PFSK-1 (cell line): ENCODE measurements around the gene GRXCR2.

ENCODE experiments used
- FOXP2 ChIP-seq: optimal IDR thresholded peaks from 2 replicates; pipeline ENCODE3; 2011; ENCODE audit warnings: borderline replicate concordance, control low read depth, inconsistent platforms; ENCODE audit not compliant: insufficient read depth; ENCODE audit errors: extremely low read length, extremely low read depth
- POLR2AphosphoS5 ChIP-seq: IDR thresholded peaks from 2 replicates; pipeline ENCODE4 v1.6.1; 2012; ENCODE audit warnings: low read depth, mild to moderate bottlenecking, control low read depth, low read length, moderate library complexity
- REST ChIP-seq, 2 experiments: IDR thresholded peaks; 2 replicates each; pipeline versions ENCODE4 v1.6.1 to v1.8.0; 2011 to 2012; ENCODE audit warnings: low read depth in 2 of 2, low read length in 2 of 2, control low read depth in 1 of 2, inconsistent platforms in 1 of 2, mild to moderate bottlenecking in 1 of 2, moderate library complexity in 1 of 2; ENCODE audit not compliant: insufficient read depth in 1 of 2
- SIN3A ChIP-seq: IDR thresholded peaks from 2 replicates; pipeline ENCODE4 v1.6.1; 2012; ENCODE audit warnings: mild to moderate bottlenecking, low read length, moderate library complexity, borderline replicate concordance; ENCODE audit not compliant: insufficient read depth
- TAF1 ChIP-seq: IDR thresholded peaks from 2 replicates; pipeline ENCODE4 v1.6.1; 2012; ENCODE audit warnings: low read length, control low read depth, borderline replicate concordance; ENCODE audit not compliant: insufficient read depth

GRXCR2 gene

GRCh38 chr5:145912019-145912418 is 39.2 kb upstream of the GRXCR2 start:
- no peak for TF ChIP-seq POLR2AphosphoS5
- TF ChIP-seq REST (IDR thresholded peaks at IDR 0.05; ENCODE audit: insufficient read depth in 1 of 2, low read depth in 2 of 2, low read length in 2 of 2): no peak
- TF ChIP-seq FOXP2: no peak
- TF ChIP-seq TAF1: no peak
- no peak for TF ChIP-seq SIN3A

- no peak for TF ChIP-seq REST (IDR thresholded peaks at IDR 0.05; ENCODE audit: insufficient read depth in 1 of 2, low read depth in 2 of 2, low read length in 2 of 2)
- no peak for TF ChIP-seq POLR2AphosphoS5
- no peak for TF ChIP-seq SIN3A
- TF ChIP-seq FOXP2: no peak
- no peak for TF ChIP-seq TAF1
These were observed 38.4 kb upstream of the GRXCR2 start for GRCh38 chr5:145911164-145911563.

GRCh38 chr5:145908206-145908960 is 35.6 kb upstream of the GRXCR2 start:
- no peak for TF ChIP-seq FOXP2
- TF ChIP-seq REST (IDR thresholded peaks at IDR 0.05; ENCODE audit: insufficient read depth in 1 of 2, low read depth in 2 of 2, low read length in 2 of 2): no peak
- no peak for TF ChIP-seq TAF1
- TF ChIP-seq SIN3A: no peak
- TF ChIP-seq POLR2AphosphoS5: no peak

- no peak for TF ChIP-seq REST (IDR thresholded peaks at IDR 0.05; ENCODE audit: insufficient read depth in 1 of 2, low read depth in 2 of 2, low read length in 2 of 2)
- no peak for TF ChIP-seq FOXP2
These were observed 33.6 kb upstream of the GRXCR2 start for GRCh38 chr5:145906401-145906800.

GRCh38 chr5:145904743-145905142 is 31.9 kb upstream of the GRXCR2 start:
- TF ChIP-seq FOXP2 (no peak), SIN3A (no peak), REST (IDR thresholded peaks at IDR 0.05; ENCODE audit: insufficient read depth in 1 of 2, low read depth in 2 of 2, low read length in 2 of 2) (no peak), TAF1 (no peak), POLR2AphosphoS5 (no peak)
